DMS114 treated with DMSO at 0.1 percent for 48 hours (cell line): ENCODE measurements around the gene CCNF.
A peak's percentile ranks its signal among the peaks of the same experiment; 100 is the strongest.
"Not testable (repeated sequence)": the region's sequence is repeated elsewhere in the genome, so short reads cannot be mapped to it uniquely, and the experiment has no call there.

Source experiments
- DNase-seq: peaks from one replicate; lab custom pipeline; 2025; ENCODE audit not compliant: unreplicated experiment; lab: John Stamatoyannopoulos, UW

The CCNF gene, protein sequence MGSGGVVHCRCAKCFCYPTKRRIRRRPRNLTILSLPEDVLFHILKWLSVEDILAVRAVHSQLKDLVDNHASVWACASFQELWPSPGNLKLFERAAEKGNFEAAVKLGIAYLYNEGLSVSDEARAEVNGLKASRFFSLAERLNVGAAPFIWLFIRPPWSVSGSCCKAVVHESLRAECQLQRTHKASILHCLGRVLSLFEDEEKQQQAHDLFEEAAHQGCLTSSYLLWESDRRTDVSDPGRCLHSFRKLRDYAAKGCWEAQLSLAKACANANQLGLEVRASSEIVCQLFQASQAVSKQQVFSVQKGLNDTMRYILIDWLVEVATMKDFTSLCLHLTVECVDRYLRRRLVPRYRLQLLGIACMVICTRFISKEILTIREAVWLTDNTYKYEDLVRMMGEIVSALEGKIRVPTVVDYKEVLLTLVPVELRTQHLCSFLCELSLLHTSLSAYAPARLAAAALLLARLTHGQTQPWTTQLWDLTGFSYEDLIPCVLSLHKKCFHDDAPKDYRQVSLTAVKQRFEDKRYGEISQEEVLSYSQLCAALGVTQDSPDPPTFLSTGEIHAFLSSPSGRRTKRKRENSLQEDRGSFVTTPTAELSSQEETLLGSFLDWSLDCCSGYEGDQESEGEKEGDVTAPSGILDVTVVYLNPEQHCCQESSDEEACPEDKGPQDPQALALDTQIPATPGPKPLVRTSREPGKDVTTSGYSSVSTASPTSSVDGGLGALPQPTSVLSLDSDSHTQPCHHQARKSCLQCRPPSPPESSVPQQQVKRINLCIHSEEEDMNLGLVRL

DNA sequence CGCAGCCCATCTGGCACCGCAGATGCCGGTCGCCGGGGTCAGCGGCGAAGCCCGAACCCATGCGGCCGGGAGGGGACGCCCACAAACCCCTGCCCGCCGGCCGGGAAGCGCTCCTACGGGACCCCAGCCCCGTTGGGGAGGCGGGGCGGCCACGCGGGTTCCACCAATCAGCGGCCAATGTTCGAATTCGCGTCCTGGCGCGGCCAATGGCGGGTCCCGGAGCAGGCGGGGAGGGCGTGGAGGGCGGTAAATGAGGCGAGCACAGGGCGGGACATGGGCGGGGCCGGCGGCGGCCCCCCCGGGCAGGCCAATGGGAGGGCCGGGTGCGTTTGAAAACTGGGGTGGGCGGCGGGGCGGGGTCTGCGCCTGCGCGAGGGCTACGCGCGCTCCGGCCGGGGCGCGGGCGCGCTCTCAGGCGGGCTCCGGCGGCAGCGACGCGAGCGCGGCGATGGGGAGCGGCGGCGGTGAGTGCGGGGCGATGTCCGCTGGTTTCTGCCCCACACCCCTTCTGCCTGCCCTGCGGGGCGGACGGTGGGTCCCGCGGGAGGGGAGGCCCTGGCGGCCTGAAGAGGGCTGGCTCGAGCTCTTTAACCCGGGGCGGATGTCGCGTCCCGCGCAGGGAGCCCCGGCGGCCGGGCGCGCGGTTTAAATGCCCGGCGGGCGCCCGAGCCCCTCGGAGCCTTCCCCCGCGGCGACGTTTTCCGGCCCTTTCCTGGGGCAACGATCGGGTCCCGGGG lies at the start of gene CCNF:
Gene CCNF, plus strand, starts transcription at position 414 of the 737 bp plus-strand sequence. Its CDS starts 35 bp downstream, at position 449.
- peak; percentile 80 for DNase-seq

DNA sequence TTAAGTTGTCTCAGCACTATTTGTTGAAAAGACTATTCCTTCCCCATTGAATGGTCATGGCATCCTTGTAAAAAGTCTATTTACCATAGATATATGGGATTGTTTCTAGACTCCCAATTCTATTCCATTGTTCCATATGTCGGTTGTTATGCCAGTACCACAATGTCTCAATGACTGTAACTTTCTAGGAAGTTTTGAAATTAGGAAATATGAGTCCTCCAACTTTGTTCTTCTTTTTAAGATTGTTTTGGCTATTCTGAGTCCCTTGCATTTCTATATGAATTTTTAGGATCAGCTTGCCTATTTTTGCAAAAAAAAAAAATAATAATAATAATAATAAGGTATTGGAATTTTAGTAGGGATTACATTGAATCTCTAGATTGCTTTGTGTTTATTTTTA lies 45.7 kb upstream of the CCNF start:
- DNase-seq: no peak

DNA sequence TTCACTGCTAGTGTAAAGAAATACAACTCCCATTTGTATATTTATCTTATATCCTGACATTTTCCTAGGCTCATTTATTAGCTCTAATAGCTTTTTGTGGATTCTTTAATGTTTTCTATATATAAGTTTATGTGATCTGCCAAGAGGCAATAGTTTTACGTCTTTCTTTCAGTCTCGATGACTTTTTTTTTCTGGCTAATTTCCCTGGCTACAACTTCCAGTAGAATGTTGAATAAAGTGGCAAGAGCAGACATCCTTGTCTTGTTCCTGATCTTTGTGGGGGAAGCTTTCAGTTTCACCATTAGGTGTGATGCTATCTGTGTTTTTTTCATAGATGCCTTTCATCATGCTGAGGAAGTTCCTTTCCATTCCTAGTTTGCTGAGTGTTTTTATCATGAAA lies 44.8 kb upstream of the CCNF start:
- no peak for DNase-seq

DNA sequence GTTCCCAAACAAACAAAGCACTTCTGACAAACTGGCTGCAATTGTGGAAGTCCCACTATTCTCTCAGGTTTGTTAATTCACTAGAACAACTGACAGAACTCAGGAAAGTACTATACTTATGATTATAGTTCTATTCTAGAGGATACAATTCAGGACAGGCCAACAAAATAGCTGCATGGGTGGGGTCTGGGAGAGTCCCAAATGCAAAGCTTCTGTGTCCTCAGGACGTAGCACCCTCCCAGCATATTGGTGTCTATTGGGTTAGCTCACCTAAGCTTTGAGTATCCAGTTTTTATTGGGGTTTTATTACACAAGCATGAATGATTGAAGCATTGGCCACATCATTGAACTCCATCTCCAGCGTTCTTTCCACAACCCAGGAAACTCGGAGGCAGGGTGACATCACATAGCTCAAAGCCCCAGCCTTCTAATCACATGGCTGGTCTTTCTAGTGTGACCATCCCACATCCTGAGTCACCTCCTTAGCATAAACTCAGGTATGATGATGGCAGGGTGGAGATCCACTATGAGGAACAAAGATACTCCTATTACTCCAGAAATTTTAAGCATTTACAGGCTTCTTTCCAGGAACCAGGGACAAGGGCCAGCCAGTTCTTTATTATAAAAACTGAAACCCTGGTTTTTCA lies 43.9 kb upstream of the CCNF start:
- DNase-seq: no peak

DNA sequence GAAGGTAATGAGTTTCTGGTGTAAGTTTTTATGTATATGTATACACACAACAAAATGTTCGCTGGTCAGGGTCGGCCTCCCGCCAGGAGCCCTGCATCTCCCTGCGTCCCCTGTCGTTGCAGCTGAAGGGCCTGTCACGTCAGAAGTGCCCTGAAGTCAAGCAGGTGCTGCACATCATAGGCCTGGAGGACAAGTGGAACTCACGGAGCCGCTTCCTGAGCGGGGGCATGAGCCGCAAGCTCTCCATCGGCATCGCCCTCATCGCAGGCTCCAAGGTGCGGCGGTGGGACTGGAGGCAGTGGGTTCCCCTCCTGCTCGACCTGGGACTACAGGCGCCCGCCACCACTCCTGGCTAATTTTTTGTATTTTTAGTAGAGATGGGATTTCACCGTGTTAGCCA lies 43.3 kb upstream of the CCNF start:
- not testable (repeated sequence) for DNase-seq

DNA sequence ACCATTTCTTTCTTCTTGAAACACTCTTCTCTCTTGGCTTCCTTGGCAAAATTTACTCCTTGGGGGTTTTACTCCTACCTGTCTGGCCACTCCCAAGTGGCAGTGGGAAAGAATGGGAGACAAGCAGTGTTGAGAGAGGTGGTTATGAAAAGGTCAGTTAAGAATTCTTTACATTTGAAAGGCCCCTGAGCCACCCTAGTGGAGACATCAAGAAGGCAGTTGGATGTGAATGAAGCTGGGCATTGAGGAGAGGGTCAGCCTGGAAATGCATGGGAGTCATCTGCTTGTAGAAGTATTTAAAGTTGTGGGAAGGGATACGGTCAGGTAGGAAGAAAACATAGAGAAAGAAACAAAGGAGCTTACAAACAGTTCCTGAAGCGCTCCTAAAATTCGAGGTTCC lies 42.3 kb upstream of the CCNF start:
- DNase-seq: no peak

DNA sequence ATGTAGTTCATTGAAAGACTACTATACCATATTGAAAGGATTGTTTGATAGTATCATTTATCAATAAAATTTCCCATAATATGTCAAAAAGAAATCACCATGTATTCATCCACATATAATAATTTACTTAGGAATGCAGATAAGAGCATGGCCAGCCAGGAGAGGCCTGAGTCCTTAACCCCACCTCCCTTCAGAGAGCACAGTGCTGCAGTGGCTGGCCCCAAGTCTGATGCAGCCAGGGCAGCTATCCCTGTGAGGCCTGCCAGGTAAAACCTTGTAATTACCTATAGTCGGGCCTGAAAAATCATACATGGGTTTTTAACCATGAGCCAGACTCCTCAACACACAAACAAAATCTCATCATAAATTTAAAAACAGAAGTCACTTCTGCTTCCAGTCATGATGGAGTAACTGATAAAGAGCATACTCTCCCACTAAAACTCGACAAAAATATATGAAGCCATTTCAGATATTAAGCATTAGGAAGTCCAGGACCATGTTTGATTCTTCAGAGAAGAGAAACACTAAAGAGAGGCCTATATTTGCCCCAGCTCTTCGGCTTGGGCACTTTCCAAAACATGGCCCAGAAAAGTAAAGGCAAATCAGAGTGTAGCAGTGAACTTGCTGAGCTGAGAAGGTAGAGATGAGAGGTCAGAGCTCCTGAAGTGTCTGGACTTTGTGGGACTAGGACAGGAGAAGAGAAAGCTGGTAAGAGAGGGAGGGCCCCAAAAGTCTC lies 40.9 kb upstream of the CCNF start:
- no peak for DNase-seq

DNA sequence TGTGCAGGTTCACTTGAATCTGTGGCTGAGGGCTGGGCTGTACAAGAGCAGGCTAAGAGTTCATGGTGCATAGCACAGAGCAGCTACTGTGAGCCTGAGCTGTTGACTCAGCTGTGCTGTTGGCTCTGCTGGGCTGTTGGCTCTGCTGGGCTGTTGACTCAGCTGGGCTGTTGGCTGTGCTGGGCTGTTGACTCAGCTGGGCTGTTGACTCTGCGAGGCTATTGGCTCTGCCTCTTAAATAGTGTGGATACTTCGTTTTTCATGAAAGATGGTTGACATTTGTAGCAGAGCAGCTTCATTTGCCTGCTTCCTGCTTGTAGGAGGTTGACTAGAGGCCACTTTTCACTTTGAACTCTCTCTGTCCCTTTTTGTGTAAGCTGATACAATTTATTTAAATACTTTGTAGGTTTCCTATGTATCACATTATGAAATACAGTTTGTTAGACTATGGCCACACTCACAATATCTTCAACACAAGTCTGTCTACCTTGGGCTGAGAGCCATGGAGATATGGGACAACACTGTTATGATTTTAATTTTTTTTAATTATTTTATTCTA lies 40.3 kb upstream of the CCNF start:
- no peak for DNase-seq

DNA sequence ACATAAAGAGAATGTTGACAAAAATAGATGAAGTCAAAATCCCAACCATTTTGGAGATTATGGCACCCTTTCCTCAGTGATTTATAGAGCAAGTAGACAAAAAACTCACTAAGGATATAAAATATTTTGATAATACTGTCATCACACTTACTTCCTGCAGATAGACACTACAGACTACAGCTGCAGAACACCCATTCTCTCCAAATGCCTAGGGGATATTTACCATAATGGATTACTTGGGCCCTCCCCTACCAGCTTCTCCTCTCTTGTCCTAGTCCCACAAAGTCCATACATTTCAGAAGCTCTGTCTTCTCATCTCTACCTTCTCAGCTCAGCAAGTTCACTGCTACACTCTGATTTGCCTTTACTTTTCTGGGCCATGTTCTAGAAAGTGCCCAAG lies 37.2 kb upstream of the CCNF start:
- no peak for DNase-seq

DNA sequence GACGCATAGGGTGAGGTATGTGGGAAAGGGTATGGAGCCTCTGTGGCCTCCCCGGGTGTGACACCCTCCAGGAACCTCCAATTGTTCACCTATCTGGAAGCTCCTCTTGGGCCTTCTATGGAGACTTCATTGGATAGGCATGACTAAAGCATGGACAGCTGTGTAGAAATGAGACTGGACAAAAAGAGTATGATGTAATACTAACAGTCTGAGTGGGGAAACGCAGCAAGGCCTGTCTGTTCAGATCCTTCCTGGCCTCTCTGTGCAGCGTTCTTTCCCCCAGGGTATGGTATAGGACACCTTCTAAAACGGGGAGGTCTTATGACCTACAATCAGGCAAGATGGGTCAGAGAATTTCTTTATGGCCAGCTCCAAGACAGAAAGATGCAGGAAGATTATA lies 30.7 kb upstream of the CCNF start:
- DNase-seq: no peak

DNA sequence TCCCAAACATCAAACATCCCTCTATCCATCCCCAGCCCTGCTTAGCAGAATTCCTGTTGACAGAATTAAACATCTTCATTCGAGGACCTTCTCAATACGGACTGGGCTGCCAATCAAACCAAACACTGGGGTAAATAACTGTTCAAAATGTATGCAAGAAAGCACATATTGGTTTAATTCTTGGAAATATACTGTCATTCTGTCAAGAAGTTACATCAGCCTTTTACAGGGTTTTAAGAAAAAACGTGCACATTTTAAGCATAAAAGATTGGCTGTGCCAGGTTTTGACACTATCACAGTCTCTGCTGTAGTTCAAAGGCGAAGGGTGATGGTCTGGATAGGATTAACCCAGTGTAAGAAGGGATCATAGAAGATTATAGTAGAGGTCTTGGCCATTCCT lies 25.1 kb upstream of the CCNF start:
- DNase-seq: no peak

DNA sequence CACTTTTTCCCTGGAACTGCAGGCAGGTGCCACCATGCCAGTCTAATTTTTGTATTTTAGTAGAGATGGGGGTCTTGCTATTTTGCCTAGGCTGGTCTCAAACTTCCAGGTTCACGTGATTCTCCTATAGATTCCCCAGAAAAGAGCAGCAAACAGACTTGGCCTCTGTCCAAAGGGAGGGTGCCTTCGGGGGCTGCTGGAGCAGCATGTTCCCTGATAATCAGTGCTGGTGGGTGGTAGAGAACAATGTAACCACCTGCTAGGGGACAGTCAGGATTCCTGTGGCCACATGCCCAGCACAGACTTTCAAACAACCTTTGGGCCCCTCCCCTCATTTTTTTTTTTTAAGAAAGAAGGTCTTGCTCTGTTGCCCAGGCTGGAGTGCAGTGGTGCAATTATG lies 14.2 kb upstream of the CCNF start:
- no peak for DNase-seq

DNA sequence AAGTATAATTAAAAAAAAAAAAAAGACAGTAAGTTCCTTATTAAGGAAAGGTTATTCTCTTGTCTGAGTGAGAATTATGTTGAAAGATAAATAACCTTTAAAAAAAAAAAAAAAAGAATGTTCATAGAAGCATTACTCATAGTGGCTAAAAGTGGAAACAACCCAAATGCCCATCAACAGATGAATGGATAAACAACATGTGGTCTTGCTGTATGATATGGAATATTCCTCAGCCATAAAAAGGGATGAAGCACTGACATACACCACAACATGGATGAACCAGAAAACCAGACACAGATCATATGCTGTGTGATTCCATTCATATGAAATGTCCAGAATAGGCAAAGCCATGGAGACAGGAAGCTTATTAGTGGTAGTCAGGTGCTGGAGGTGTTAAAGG lies 9.2 kb upstream of the CCNF start:
- no peak for DNase-seq

DNA sequence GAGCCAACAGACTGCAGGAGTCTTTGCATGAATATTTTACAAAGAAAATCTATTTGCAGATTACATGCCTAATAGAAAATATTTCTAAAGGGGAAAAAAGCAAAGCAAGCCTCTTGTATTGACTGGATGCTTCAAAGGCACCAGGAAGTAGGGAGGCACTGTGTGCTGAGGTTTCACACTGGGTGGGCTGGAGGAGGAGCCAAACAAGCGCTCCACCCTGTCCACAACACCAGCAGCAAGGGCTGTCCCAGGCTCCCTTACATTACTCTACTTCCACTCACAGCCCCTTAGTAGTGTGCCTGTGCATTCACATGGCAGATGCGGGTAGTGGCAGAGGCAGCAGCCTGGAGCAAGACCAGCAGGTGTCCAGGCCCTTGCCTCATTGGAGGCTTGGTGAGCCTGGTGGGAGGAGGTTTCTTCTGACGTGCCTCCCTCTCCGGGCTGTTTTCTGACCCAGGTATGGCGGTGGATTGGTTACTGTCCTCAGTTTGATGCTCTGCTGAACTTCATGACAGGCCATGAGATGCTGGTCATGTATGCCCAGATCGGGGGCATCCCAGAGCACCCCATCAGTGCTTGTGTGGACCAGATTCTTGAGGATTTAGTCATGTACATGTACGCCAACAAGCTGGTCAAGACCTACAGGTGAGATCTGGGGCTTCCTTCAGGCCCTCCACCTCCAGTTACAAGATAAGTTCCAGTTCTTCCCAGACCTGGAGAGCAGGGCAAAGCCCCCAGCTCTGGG lies 7.0 kb upstream of the CCNF start:
- no peak for DNase-seq

DNA sequence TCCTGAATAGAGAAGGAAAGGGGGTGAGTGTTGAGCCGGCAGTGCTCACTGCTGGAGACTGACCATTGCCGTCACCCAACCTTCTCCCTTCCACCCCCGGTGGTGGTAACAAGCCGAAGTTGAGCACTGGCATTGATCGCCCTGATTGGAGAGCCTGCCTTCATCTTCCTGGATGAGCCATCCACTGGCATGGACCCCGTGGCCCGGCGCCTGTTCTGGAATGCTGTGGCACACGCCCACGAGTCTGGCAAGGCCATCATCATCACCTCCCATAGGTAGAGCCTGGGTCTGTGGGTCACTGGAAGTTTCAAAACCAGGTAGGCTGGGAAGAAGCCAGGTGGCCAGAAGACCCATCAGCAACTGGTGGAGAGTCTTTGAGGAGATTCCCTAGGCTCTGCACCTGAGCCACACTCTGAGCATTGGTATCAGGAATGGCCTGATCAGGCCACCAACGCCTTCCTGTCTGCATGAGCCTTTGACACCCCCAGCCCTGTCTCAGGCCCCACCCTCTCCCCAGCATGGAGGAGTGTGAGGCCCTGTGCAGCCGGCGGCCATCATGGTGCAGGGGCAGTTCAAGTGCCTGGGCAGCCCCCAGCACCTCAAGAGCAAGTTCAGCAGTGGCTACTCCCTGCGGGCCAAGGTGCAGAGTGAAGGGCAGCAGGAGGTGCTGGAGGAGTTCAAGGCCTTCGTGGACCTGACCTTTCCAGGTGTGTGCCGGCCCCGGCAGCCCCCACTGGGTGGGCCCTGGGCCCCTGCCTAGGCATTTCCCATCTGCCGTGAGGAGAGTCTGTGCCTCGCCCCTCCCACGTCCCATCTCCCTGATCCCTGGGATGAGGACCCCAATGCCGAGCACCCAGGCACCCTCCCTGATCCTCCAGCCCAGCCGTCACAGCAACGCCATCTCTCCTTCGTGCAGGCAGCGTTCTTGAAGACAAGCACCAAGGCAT lies 4.9 kb upstream of the CCNF start:
- no peak for DNase-seq

DNA sequence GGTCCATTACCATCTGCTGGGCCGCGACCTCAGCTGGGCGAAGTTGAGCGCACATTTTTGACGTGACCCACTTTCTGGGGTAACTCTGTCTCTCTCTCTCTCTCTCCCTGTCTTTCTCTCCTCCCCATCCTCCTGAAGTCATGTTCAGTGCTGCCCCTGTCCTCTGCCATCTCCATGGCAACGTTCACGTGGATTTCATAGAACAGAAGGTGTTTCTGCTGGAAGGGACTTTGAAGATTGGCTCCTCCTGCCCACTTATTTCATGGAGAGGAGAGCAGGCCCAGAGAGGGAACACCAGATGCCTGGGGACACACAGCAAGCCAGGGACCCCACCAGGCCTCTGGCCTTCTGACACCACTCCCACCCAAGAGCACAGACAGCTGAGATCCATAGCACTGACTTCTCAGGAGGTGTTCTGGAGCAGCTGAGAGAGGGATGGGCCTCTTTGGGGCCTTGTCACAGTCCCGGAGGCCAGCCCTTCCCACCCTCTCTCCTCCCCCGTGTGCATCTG lies 4.2 kb upstream of the CCNF start:
- no peak for DNase-seq

DNA sequence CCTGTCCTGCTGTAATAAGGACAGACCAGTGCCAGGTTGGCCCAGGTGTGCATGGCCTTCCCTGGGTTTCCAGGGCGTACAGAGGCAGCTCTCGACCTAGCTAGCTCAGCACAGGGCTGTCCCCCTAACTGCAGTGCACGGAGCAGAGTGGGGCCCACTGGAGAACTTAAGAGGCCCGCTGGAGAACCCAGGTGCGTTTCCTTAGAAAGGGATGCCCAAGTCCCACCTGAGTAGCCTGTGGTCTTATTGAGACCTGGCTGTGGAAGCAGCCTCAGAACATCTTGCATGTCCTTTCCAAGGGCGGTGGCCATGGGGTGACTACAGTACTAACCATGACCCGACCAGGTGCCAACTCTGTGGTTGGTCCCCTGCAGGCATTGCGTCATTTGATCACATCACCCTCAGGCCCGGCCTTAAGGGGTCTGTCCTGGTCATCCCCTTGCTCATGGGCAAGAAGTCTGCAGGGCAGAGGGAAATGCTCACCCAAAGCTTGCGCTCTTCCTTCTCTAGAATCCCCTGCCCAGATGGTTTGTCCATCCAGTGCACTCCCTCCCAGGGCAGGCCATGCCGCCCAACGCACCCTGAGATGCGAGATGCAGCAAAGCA lies 3.3 kb upstream of the CCNF start:
- no peak for DNase-seq

DNA sequence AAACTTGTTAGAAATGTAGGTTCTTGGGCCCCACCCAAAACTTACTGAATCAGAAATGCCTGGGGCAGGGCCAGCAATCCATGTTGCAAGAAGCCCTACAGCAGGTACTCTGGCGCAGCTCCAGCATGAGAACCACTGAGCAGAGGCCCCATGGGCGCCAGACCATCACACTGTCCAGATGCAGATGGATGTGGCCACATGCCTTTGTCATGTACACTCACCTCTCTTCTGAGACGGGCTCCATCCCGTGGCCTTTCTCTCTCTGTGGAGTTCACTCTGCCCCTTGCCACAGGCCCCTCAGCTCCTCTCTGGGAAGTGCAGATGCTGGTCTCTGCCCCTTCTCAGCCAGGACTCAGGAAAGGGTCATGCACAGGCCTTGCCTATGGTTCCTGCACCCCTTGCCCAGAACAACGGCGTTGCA lies 2.3 kb upstream of the CCNF start:
- DNase-seq: no peak
